WTC11 (cell line): Measurements from ENCODE around the gene PPEF2. TPM values are rescaled to one million over a fixed set of nuclear protein-coding genes. Genes with fewer than 3 reads are reported as not detected.
A peak's percentile ranks its signal among the peaks of the same experiment; 100 is the strongest.

Source experiments
- ATAC-seq: fragments of 200-7000 bp; cut with Tn5 transposase; 2 replicates; pipeline ENCODE4 v1.10.0; 2021; ENCODE audit warnings: mild to moderate bottlenecking, moderate library complexity
- Bru-seq: library from RNA; stranded (reverse); fragments of 400-500 nt; gene quantifications from one replicate; lab custom pipeline; 2021; lab: Mats Ljungman, UMichigan
- CTCF ChIA-PET: fragments of 300-600 bp; sonication (Branson Sonifier 250); formaldehyde crosslinking; loops from one replicate; lab custom pipeline; 2021; ENCODE audit warnings: antibody characterized with exemption; lab: Charles Lee
- POLR2A ChIA-PET: fragments of 350-600 bp; sonication (Branson Sonifier 250); formaldehyde crosslinking; loops from one replicate; lab custom pipeline; 2021; ENCODE audit warnings: antibody characterized with exemption; lab: Charles Lee
- DNase-seq: peaks from one replicate; pipeline ENCODE4 v3.0.0; 2021; ENCODE audit warnings: low spot score
- H3K27ac Mint-ChIP-seq: 2 replicates; pipeline ENCODE4 v1.8.0; 2021; ENCODE audit warnings: mixed read lengths
- H3K27me3 Mint-ChIP-seq: 2 replicates; pipeline ENCODE4 v1.8.0; 2021; ENCODE audit warnings: low read depth, mild to moderate bottlenecking, moderate library complexity, mixed read lengths
- H3K36me3 Mint-ChIP-seq: 2 replicates; pipeline ENCODE4 v1.8.0; 2021; ENCODE audit warnings: mixed read lengths
- H3K4me1 Mint-ChIP-seq: 2 replicates; pipeline ENCODE4 v1.8.0; 2022; ENCODE audit warnings: mixed read lengths
- H3K4me3 Mint-ChIP-seq: 2 replicates; pipeline ENCODE4 v1.8.0; 2021; ENCODE audit warnings: mild to moderate bottlenecking, moderate library complexity, mixed read lengths
- H3K9me3 Mint-ChIP-seq: 2 replicates; pipeline ENCODE4 v1.8.0; 2021; ENCODE audit warnings: mixed read lengths
- ATF1 ChIP-seq: sonication (generic); formaldehyde crosslinking; IDR thresholded peaks from 2 replicates; pipeline ENCODE4 v1.8.1; 2023; ENCODE audit warnings: mild to moderate bottlenecking, moderate library complexity, missing genetic modification reagents
- CREM ChIP-seq: sonication (generic); formaldehyde crosslinking; IDR thresholded peaks from 2 replicates; pipeline ENCODE4 v1.8.1; 2022; ENCODE audit warnings: mild to moderate bottlenecking, missing genetic modification reagents, moderate library complexity
- EMX1 ChIP-seq: fragments of 250-450 bp; sonication (Bioruptor Pico); IDR thresholded peaks from 2 replicates; pipeline ENCODE4 v1.8.0; 2021; ENCODE audit warnings: mild to moderate bottlenecking
- MYBL2 ChIP-seq: sonication (generic); formaldehyde crosslinking; IDR thresholded peaks from 2 replicates; pipeline ENCODE4 v1.8.1; 2023; ENCODE audit warnings: mild to moderate bottlenecking, moderate library complexity, missing genetic modification reagents
- NFATC4 ChIP-seq: fragments of 250-450 bp; sonication (Bioruptor Pico); IDR thresholded peaks from 2 replicates; pipeline ENCODE4 v1.9.0; 2021; ENCODE audit warnings: mild to moderate bottlenecking
- NFYB ChIP-seq: sonication (generic); formaldehyde crosslinking; conservative IDR thresholded peaks from 2 replicates; pipeline ENCODE4 v1.8.0; 2022; ENCODE audit warnings: low read depth, missing genetic modification reagents
- NR2C2 ChIP-seq: sonication (generic); formaldehyde crosslinking; IDR thresholded peaks from 2 replicates; pipeline ENCODE4 v1.8.0; 2022; ENCODE audit warnings: mild to moderate bottlenecking, missing genetic modification reagents
- TEAD4 ChIP-seq: sonication (generic); formaldehyde crosslinking; IDR thresholded peaks from 2 replicates; pipeline ENCODE4 v1.8.0; 2022; ENCODE audit warnings: mild to moderate bottlenecking, missing genetic modification reagents
- ZNF121 ChIP-seq: sonication (generic); formaldehyde crosslinking; IDR thresholded peaks from 2 replicates; pipeline ENCODE4 v1.8.0; 2023; ENCODE audit warnings: missing genetic modification reagents
- ZNF219 ChIP-seq: sonication (generic); formaldehyde crosslinking; IDR thresholded peaks from 2 replicates; pipeline ENCODE4 v1.8.0; 2023; ENCODE audit warnings: missing genetic modification reagents, mild to moderate bottlenecking, borderline replicate concordance
- ZNF232 ChIP-seq: sonication (generic); formaldehyde crosslinking; IDR thresholded peaks from 2 replicates; pipeline ENCODE4 v1.8.0; 2022; ENCODE audit warnings: mild to moderate bottlenecking, missing genetic modification reagents
- long read RNA-seq, 3 experiments: library from RNA in 1 of 3; library from capped mRNA in 1 of 3; library from polyadenylated mRNA in 1 of 3; unstranded in 2 of 3; stranded (forward) in 1 of 3; transcript quantifications; one replicate each; pipeline ENCODE4 v2.0.0, GENCODE V29; 2021
- total RNA-seq: library from RNA; stranded (reverse); gene quantifications from 3 replicates; pipeline ENCODE4 v1.2.3, GENCODE V29; 2021
- TF ChIP-seq, protein P1 (sequence below): sonication (generic); formaldehyde crosslinking; IDR thresholded peaks from 2 replicates; pipeline ENCODE4 v1.8.1; 2023; ENCODE audit warnings: mild to moderate bottlenecking, missing genetic modification reagents, moderate library complexity
- TF ChIP-seq, protein P2 (sequence below): sonication (generic); formaldehyde crosslinking; IDR thresholded peaks from 2 replicates; pipeline ENCODE4 v1.8.0; 2022; ENCODE audit warnings: mild to moderate bottlenecking, missing genetic modification reagents
- TF ChIP-seq, protein P3 (sequence below): sonication (generic); formaldehyde crosslinking; IDR thresholded peaks from 2 replicates; pipeline ENCODE4 v1.8.0; 2022; ENCODE audit warnings: mild to moderate bottlenecking, missing genetic modification reagents
- TF ChIP-seq, protein P4 (sequence below): sonication (generic); formaldehyde crosslinking; IDR thresholded peaks from 2 replicates; pipeline ENCODE4 v1.8.0; 2023; ENCODE audit warnings: missing genetic modification reagents, mild to moderate bottlenecking, borderline replicate concordance
- TF ChIP-seq, protein P5 (sequence below): sonication (generic); formaldehyde crosslinking; IDR thresholded peaks from 2 replicates; pipeline ENCODE4 v1.8.1; 2023; ENCODE audit warnings: mild to moderate bottlenecking, moderate library complexity, missing genetic modification reagents

PPEF2 gene, protein sequence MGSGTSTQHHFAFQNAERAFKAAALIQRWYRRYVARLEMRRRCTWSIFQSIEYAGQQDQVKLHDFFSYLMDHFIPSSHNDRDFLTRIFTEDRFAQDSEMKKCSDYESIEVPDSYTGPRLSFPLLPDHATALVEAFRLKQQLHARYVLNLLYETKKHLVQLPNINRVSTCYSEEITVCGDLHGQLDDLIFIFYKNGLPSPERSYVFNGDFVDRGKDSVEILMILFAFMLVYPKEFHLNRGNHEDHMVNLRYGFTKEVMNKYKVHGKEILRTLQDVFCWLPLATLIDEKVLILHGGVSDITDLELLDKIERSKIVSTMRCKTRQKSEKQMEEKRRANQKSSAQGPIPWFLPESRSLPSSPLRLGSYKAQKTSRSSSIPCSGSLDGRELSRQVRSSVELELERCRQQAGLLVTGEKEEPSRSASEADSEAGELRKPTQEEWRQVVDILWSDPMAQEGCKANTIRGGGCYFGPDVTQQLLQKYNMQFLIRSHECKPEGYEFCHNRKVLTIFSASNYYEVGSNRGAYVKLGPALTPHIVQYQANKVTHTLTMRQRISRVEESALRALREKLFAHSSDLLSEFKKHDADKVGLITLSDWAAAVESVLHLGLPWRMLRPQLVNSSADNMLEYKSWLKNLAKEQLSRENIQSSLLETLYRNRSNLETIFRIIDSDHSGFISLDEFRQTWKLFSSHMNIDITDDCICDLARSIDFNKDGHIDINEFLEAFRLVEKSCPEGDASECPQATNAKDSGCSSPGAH
- 0.16 TPM in 1 of 3 replicates, not detected in the others for total RNA-seq
- percentile 5 among the genes with signal in this experiment for Bru-seq, nascent RNA
- long read RNA-seq, experiment 1 = 0 reads
- long read RNA-seq, experiment 2 = 0 reads
- long read RNA-seq, experiment 3 = 0 reads

DNA sequence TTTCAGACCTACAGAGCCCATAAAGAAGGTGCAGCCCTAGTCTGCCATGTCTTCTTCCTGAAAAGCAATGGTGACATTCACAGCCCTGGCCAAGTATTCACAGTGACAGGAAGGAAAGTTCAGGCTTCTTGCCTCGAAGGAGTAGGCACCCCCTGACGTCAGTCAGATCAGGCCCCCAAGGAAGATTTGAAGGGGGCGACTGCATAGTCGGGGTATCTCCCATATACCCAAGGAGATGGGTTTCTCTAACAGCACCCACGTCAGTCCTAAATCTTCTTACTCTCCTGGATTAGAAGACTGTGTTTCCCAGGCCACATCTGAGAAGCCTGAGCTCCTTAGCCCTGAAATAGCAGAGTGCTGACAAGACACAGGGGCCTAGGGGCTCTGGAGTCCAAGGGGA lies at the start of gene PPEF2:
Gene PPEF2 (minus strand): TSS at position 101 of the 400 bp plus-strand sequence. CDS start 6,127 bp downstream, outside the sequence.
- peaks cover 8% of the 10 kb centered on the region for H3K4me1 Mint-ChIP-seq
- H3K4me3 Mint-ChIP-seq = no peak within 1 kb of the TSS
- POLR2A ChIA-PET = no interaction called here
- no peak within 1 kb of the TSS for H3K27ac Mint-ChIP-seq
- H3K9me3 Mint-ChIP-seq = peaks cover 21% of the 10 kb centered on the region
- ATAC-seq (no peak), DNase-seq (no peak)
- TF ChIP-seq, protein P1, sequence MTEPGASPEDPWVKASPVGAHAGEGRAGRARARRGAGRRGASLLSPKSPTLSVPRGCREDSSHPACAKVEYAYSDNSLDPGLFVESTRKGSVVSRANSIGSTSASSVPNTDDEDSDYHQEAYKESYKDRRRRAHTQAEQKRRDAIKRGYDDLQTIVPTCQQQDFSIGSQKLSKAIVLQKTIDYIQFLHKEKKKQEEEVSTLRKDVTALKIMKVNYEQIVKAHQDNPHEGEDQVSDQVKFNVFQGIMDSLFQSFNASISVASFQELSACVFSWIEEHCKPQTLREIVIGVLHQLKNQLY (CRISPR knock-in tag) = no peak
- TF ChIP-seq CREM (CRISPR knock-in tag) (no peak), TEAD4 (no peak), NR2C2 (CRISPR knock-in tag) (no peak), ZNF232 (CRISPR knock-in tag) (no peak), NFATC4 (no peak), ZNF121 (CRISPR knock-in tag) (no peak), EMX1 (CRISPR knock-in tag) (no peak), NFYB (CRISPR knock-in tag) (no peak)
- TF ChIP-seq, protein P2, sequence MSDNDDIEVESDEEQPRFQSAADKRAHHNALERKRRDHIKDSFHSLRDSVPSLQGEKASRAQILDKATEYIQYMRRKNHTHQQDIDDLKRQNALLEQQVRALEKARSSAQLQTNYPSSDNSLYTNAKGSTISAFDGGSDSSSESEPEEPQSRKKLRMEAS (CRISPR knock-in tag) = no peak
- TF ChIP-seq, protein P3, sequence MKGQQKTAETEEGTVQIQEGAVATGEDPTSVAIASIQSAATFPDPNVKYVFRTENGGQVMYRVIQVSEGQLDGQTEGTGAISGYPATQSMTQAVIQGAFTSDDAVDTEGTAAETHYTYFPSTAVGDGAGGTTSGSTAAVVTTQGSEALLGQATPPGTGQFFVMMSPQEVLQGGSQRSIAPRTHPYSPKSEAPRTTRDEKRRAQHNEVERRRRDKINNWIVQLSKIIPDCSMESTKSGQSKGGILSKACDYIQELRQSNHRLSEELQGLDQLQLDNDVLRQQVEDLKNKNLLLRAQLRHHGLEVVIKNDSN = no peak
- TF ChIP-seq, protein P4, sequence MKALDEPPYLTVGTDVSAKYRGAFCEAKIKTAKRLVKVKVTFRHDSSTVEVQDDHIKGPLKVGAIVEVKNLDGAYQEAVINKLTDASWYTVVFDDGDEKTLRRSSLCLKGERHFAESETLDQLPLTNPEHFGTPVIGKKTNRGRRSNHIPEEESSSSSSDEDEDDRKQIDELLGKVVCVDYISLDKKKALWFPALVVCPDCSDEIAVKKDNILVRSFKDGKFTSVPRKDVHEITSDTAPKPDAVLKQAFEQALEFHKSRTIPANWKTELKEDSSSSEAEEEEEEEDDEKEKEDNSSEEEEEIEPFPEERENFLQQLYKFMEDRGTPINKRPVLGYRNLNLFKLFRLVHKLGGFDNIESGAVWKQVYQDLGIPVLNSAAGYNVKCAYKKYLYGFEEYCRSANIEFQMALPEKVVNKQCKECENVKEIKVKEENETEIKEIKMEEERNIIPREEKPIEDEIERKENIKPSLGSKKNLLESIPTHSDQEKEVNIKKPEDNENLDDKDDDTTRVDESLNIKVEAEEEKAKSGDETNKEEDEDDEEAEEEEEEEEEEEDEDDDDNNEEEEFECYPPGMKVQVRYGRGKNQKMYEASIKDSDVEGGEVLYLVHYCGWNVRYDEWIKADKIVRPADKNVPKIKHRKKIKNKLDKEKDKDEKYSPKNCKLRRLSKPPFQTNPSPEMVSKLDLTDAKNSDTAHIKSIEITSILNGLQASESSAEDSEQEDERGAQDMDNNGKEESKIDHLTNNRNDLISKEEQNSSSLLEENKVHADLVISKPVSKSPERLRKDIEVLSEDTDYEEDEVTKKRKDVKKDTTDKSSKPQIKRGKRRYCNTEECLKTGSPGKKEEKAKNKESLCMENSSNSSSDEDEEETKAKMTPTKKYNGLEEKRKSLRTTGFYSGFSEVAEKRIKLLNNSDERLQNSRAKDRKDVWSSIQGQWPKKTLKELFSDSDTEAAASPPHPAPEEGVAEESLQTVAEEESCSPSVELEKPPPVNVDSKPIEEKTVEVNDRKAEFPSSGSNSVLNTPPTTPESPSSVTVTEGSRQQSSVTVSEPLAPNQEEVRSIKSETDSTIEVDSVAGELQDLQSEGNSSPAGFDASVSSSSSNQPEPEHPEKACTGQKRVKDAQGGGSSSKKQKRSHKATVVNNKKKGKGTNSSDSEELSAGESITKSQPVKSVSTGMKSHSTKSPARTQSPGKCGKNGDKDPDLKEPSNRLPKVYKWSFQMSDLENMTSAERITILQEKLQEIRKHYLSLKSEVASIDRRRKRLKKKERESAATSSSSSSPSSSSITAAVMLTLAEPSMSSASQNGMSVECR = no peak
- H3K27me3 Mint-ChIP-seq = peaks cover 3% of the 10 kb centered on the region
- peaks cover 12% of the 10 kb centered on the region for H3K36me3 Mint-ChIP-seq
- CTCF ChIA-PET = interaction anchor here (1.3 kb wide), 1 partner anchor 185 kb away, joined by 5 read pairs; no protein-coding TSS in a partner anchor

DNA sequence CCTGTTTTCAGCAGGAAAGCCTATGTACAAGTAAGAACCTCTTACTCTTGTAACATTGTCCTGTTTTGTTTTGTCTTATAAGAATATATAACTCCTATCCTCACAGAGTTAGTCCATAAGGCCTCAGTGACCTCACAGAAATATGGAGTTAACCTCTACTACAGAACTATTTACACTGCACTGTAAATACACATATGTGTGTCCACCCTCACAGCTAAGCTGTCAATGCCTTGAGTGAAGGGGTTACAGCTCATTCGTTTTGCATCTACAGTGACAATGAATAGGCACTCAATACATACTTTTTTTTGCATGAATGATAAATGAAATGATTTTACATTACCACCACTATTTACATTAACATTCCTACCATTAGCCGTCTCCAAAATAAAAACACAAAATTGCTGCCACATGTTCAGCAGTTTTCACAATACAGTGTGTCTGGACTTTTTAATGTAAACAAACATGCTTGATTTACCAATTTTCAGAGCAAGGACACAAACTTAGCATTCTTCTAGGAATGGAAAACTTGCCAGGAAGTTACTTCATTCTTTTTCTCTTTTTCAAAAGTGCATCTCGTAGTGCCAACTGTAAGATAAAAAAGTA lies 48.1 kb upstream of the PPEF2 start:
- CTCF ChIA-PET = no interaction called here

More for the DNA sequence above, 48.1 kb upstream of the PPEF2 start:
- DNase-seq = no peak
- no peak for TF ChIP-seq ATF1 (CRISPR knock-in tag)
- TF ChIP-seq MYBL2 (CRISPR knock-in tag) = no peak
- TF ChIP-seq, protein P5, sequence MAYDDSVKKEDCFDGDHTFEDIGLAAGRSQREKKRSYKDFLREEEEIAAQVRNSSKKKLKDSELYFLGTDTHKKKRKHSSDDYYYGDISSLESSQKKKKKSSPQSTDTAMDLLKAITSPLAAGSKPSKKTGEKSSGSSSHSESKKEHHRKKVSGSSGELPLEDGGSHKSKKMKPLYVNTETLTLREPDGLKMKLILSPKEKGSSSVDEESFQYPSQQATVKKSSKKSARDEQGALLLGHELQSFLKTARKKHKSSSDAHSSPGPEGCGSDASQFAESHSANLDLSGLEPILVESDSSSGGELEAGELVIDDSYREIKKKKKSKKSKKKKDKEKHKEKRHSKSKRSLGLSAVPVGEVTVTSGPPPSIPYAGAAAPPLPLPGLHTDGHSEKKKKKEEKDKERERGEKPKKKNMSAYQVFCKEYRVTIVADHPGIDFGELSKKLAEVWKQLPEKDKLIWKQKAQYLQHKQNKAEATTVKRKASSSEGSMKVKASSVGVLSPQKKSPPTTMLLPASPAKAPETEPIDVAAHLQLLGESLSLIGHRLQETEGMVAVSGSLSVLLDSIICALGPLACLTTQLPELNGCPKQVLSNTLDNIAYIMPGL = no peak
- no peak for TF ChIP-seq ZNF219 (CRISPR knock-in tag)
- TF ChIP-seq, all 79 proteins: peak for 0
- no peak for ATAC-seq
- Mint-ChIP-seq H3K27me3 (no peaks in the 10 kb centered on the region), H3K27ac (no peak overlapping the region), H3K36me3 (peaks cover 75% of the 10 kb centered on the region), H3K9me3 (no peaks in the 10 kb centered on the region), H3K4me3 (no peak overlapping the region), H3K4me1 (no peaks in the 10 kb centered on the region)
- POLR2A ChIA-PET = interaction anchor here (0.6 kb wide), 1 partner anchor 225 kb away, joined by 3 read pairs; no protein-coding TSS in a partner anchor
